Heart left ventricle (tissue), 16 donors: ENCODE measurements around the gene CYP46A1. TPM values are rescaled to one million over a fixed set of nuclear protein-coding genes. Genes with fewer than 3 reads are reported as not detected.

ENCODE experiments used
- ATAC-seq, 4 donors: fragments of 200-7000 bp; cut with Tn5 transposase; one replicate each; pipeline ENCODE4 v1.9.1; 2020 to 2022; ENCODE audit warnings: moderate library complexity in 4 of 4, mild to moderate bottlenecking in 3 of 4, moderate number of reproducible peaks in 1 of 4
- DNase-seq, 5 donors: peaks; one replicate each; pipeline ENCODE4 v3.0.0-alpha.2; 2020
- H3K27ac ChIP-seq, 12 donors: fragments of 200-600 bp; sonication (generic) in 4 of 12; one replicate each; pipeline versions ENCODE4 v1.5.0 to v1.8.0; 2016 to 2022; ENCODE audit warnings: mild to moderate bottlenecking in 2 of 12
- H3K27me3 ChIP-seq, 9 donors: fragments of 200-600 bp; sonication (generic) in 2 of 9; one replicate each; pipeline versions ENCODE4 v1.5.1 to v1.8.0; 2016 to 2022; ENCODE audit warnings: mild to moderate bottlenecking in 3 of 9
- H3K36me3 ChIP-seq, 9 donors: fragments of 200-600 bp; sonication (generic) in 2 of 9; one replicate each; pipeline versions ENCODE4 v1.5.0 to v1.8.0; 2018 to 2022; ENCODE audit warnings: mild to moderate bottlenecking in 2 of 9
- H3K4me1 ChIP-seq, 12 donors: fragments of 200-600 bp; sonication (generic) in 4 of 12; one replicate each; pipeline versions ENCODE4 v1.5.0 to v1.8.0; 2016 to 2022; ENCODE audit warnings: mild to moderate bottlenecking in 3 of 12
- H3K4me3 ChIP-seq, 12 donors: fragments of 200-600 bp; sonication (generic) in 4 of 12; one replicate each; pipeline versions ENCODE4 v1.5.0 to v1.8.0; 2017 to 2022; ENCODE audit warnings: mild to moderate bottlenecking in 9 of 12, moderate library complexity in 4 of 12
- H3K9me3 ChIP-seq, 12 donors: fragments of 200-600 bp; sonication (generic) in 4 of 12; one replicate each; pipeline versions ENCODE4 v1.5.0 to v1.8.0; 2016 to 2022; ENCODE audit warnings: mild to moderate bottlenecking in 1 of 12
- POLR2A ChIP-seq, 2 donors: fragments of 450-650 bp; IDR thresholded peaks; one replicate each; pipeline ENCODE4 v1.6.1; 2017; ENCODE audit warnings: antibody characterized with exemption in 2 of 2, mild to moderate bottlenecking in 2 of 2, moderate library complexity in 2 of 2
- WGBS, 4 donors: extraction: QIAGEN DNeasy Blood & Tissue Kit in 2 of 4; methylation state at CpG; one replicate each; pipeline versions ENCODE4 v1.1.5 to v1.1.7; 2013 to 2018; 5-methylcytosine and 5-hydroxymethylcytosine counted together
- intact Hi-C, 10 donors: fragments of 100-400 bp; cut with DNase I; formaldehyde crosslinking; loops; one replicate each; pipeline versions ENCODE4 v1.11.1 to v1.14.2; 2022
- polyA plus RNA-seq, 2 donors: library from polyadenylated mRNA; stranded (reverse); fragments of 200-250 nt; gene quantifications; one replicate each; pipeline ENCODE4 v1.2.3, GENCODE V29; 2013
- total RNA-seq, 9 donors: library from RNA; depleted of rRNA in 2 of 9; stranded (reverse); fragments of >200 nt in 2 of 9; fragmentation: NEBNext Ultra II Directional in 3 of 9; extraction: Animal tissue kit (Norgen Biotek cat#: 25700) in 3 of 9; gene quantifications; one replicate each; pipeline versions ENCODE4 v1.1.0 to v1.2.4, GENCODE V29; 2016 to 2023
- TF ChIP-seq, protein P1 (sequence below), 12 donors: fragments of 200-600 bp; sonication (generic) in 4 of 12; IDR thresholded peaks; one replicate each; pipeline versions ENCODE4 v1.5.0 to v1.8.0; 2018 to 2022; ENCODE audit warnings: antibody characterized with exemption in 12 of 12, mild to moderate bottlenecking in 5 of 12
- donor health status: ischemic (EF 13 %, LVEDD 7.1; RV severe dilation, severe dysfunction).
- donor health status: healthy with polysubstance abuse.
- donor health status: DM: no; HTN: yes; CAD: no.
- donor health status: DM: no; HTN: no; CAD: no.
- donor health status: ischemic (EF 25% LVEDD 6.9; RV normal size, moderate dysfunction).
- donor health status: ischemic (EF 25% LVEDD 5.7; RV mildly dilated, moderate dysfunction).
- donor health status: healthy.
- donor health status: DM: yes; HTN: yes; CAD: no.
- donor health status: ischemic (EF 35%, LVEDD 5.7; RV mildly dilated, moderate dysfunction).
- donor health status: nonischemic (EF 11% LVEDD 7.7; RV severe dilation, severe dysfunction).
- donor health status: DM: yes; HTN: yes; CAD: no.
- donor health status: PGD.
- donor health status: ischemic (EF 29% LVEDD 5.4; RV normal size, mild dysfunction).
- donor health status: nonischemic (EF 23%, LVEDD 6.1; RV moderate dilation, normal function).

The CYP46A1 gene
- total and polyA plus RNA-seq, 11 donors = 1.5 to 8.0 (median 3.4) TPM

DNA sequence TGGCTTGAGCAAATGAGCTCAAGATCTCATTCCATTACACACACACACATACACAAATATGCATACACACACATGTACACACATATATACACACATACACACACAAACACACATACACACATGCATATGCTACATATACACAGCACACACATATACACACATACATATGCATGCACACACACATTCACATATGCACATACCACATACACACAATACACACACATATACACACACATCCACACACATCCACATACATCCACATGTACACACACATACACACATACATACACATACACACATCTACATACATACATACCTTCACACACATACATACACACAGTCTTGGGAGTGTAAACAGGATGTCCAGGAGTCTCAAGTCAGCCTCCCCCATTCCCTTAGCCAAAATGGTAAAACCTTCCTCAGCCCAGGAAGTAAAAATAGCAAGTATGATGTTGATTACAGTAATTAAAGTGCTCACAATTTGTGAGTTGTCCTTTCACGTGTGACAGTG is 26.4 kb upstream of the CYP46A1 start:
- H3K27me3 ChIP-seq = peaks cover 0 to 27% (median 10%) of the 10 kb centered on the region in 9 donors
- WGBS, 4 donors = 31 to 50% (median 35%) methylated on average over 1 of the region's 1 CpG
- ATAC-seq (no peak), DNase-seq (no peak)
- no peak overlapping the region for H3K4me3 ChIP-seq
- TF ChIP-seq, protein P1, sequence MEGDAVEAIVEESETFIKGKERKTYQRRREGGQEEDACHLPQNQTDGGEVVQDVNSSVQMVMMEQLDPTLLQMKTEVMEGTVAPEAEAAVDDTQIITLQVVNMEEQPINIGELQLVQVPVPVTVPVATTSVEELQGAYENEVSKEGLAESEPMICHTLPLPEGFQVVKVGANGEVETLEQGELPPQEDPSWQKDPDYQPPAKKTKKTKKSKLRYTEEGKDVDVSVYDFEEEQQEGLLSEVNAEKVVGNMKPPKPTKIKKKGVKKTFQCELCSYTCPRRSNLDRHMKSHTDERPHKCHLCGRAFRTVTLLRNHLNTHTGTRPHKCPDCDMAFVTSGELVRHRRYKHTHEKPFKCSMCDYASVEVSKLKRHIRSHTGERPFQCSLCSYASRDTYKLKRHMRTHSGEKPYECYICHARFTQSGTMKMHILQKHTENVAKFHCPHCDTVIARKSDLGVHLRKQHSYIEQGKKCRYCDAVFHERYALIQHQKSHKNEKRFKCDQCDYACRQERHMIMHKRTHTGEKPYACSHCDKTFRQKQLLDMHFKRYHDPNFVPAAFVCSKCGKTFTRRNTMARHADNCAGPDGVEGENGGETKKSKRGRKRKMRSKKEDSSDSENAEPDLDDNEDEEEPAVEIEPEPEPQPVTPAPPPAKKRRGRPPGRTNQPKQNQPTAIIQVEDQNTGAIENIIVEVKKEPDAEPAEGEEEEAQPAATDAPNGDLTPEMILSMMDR (IDR thresholded peaks at IDR 0.05) = no peak
- TF ChIP-seq POLR2A (IDR thresholded peaks at IDR 0.05) = no peak
- no peak overlapping the region for H3K27ac ChIP-seq
- peaks cover 0 to 23% (median 0%) of the 10 kb centered on the region in 9 donors for H3K36me3 ChIP-seq
- intact Hi-C loops = no loop called here
- no peaks in the 10 kb centered on the region for H3K9me3 ChIP-seq
- peaks cover 0 to 11% (median 0%) of the 10 kb centered on the region in 12 donors for H3K4me1 ChIP-seq

DNA sequence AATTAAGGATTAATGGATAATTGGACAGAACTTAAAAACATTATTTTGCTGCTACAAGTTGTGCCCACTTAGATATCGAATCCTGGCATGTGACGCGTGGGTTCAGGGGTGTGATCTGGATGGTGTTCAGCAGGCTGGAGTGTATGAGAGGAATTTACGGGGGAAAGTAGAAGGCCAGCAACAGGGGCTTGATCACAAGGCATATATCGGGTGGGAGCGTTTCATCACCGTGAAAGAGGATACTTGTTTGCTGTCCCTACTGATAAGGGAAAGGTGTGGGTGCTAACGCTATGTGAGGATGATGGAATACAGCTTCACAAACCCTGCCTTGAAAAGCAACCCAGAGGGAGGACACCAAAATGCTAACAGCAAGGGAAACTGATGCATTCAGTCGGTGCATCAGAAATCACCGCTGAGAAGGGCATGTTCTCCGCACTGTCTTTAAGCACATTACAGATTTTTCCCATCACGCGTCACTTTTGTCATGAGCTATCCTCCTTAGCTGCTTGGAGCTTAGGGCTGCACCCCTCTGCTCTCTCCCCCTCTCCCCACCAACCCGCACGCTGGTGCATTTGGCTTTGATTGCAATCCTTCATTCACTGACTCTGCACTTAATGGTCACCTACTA is 25.8 kb upstream of the CYP46A1 start:
- WGBS, 4 donors = 58 to 70% (median 62%) methylated on average over 15 of the region's 15 CpGs

DNA sequence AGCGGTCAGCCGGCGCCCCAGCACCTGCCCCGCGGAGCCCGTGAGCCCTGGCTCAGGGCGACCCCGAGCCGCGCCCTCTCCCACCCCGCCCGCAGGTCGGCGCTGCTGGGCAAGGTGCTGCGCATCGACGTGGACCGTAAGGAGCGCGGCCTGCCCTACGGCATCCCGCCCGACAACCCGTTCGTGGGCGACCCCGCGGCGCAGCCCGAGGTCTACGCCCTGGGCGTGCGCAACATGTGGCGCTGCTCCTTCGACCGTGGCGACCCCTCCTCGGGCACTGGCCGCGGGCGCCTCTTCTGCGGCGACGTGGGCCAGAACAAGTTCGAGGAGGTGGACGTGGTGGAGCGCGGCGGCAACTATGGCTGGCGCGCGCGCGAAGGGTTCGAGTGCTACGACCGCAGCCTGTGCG is 24.8 kb upstream of the CYP46A1 start:
- WGBS, 4 donors = 17 to 47% (median 30%) methylated on average over 8 to 58 of the region's 58 CpGs
- peaks cover 0 to 11% (median 0%) of the 10 kb centered on the region in 12 donors for H3K4me1 ChIP-seq
- no peak overlapping the region for H3K4me3 ChIP-seq
- H3K9me3 ChIP-seq = no peaks in the 10 kb centered on the region
- intact Hi-C loops = no loop called here
- ATAC-seq (peak in 2 of 4 donors; percentile 21 to 23), DNase-seq (peak in 1 of 5 donors; percentile 20)
- H3K36me3 ChIP-seq = peaks cover 0 to 26% (median 0%) of the 10 kb centered on the region in 9 donors
- TF ChIP-seq, protein P1 (IDR thresholded peaks at IDR 0.05) = no peak
- no peak for TF ChIP-seq POLR2A (IDR thresholded peaks at IDR 0.05)
- H3K27ac ChIP-seq = no peak overlapping the region
- peaks cover 0 to 27% (median 10%) of the 10 kb centered on the region in 9 donors for H3K27me3 ChIP-seq

More for the DNA sequence above, 25.8 kb upstream of the CYP46A1 start:
- H3K27me3 ChIP-seq = peaks cover 0 to 27% (median 10%) of the 10 kb centered on the region in 9 donors
- TF ChIP-seq POLR2A (IDR thresholded peaks at IDR 0.05) = no peak
- TF ChIP-seq, protein P1 (IDR thresholded peaks at IDR 0.05) = no peak
- intact Hi-C loops = no loop called here
- H3K4me1 ChIP-seq = peaks cover 0 to 11% (median 0%) of the 10 kb centered on the region in 12 donors
- DNase-seq (no peak), ATAC-seq (no peak)
- H3K27ac ChIP-seq = no peak overlapping the region
- no peaks in the 10 kb centered on the region for H3K9me3 ChIP-seq
- peaks cover 0 to 26% (median 0%) of the 10 kb centered on the region in 9 donors for H3K36me3 ChIP-seq
- H3K4me3 ChIP-seq = no peak overlapping the region

DNA sequence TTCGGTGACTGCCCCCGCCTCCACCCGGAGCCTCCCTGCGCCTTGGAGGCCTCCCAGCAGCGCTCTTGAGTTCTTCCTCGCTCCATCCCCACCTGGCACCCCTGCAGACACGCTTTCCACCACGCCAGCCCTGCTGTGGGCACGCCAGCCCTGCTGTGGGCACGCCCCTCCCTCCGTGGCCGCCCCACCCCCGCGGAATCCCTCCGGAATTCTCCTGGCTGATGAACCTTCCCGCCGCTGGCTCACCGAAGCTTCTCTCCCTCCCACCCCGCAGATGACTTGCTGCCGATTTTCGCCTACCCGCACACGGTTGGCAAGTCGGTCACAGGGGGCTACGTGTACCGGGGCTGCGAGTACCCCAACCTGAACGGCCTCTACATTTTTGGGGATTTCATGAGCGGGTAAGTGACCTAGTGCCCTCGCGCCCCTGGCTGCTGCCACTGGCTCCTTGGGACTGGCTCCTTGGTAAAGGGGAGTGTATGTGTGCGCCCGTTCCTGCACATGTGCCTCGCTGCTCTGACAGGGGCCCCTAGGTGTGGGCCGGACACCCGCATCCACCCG is 24.0 kb upstream of the CYP46A1 start:
- intact Hi-C loops = no loop called here
- no peak for ATAC-seq

More for the DNA sequence above, 24.0 kb upstream of the CYP46A1 start:
- H3K36me3 ChIP-seq = peaks cover 0 to 26% (median 0%) of the 10 kb centered on the region in 9 donors
- H3K4me1 ChIP-seq = peaks cover 0 to 11% (median 0%) of the 10 kb centered on the region in 12 donors
- no peak overlapping the region for H3K4me3 ChIP-seq
- peaks cover 0 to 27% (median 10%) of the 10 kb centered on the region in 9 donors for H3K27me3 ChIP-seq
- 36 to 69% (median 51%) methylated on average over 19 to 37 of the region's 37 CpGs for WGBS, 4 donors
- no peak overlapping the region for H3K27ac ChIP-seq
- no peak for TF ChIP-seq POLR2A (IDR thresholded peaks at IDR 0.05)
- TF ChIP-seq, protein P1 (IDR thresholded peaks at IDR 0.05) = no peak
- DNase-seq = peak in 1 of 5 donors; percentile 46
- H3K9me3 ChIP-seq = no peaks in the 10 kb centered on the region
